Neural cell (in vitro differentiated cells): ENCODE measurements around the gene APEX1. TPM values are rescaled to one million over a fixed set of nuclear protein-coding genes. Genes with fewer than 3 reads are reported as not detected.

Experiments
- H2AFZ ChIP-seq: fragments of 200-600, 300-800 bp; sonication (generic), shearing (Covaris generic); 2 replicates; pipeline ENCODE4 v1.6.0; 2014; ENCODE audit warnings: low read depth, mild to moderate bottlenecking, antibody characterized with exemption, low read length, moderate library complexity
- H3F3A ChIP-seq: fragments of 200-600 bp; shearing (Covaris generic); 2 replicates; pipeline ENCODE4 v1.6.1; 2016; ENCODE audit warnings: mild to moderate bottlenecking, moderate library complexity, mixed read lengths, antibody characterized with exemption, low read length; ENCODE audit not compliant: insufficient read depth, poor library complexity, severe bottlenecking
- H3K27ac ChIP-seq: fragments of 200-600, 300-800 bp; sonication (generic), shearing (Covaris generic); 2 replicates; pipeline ENCODE4 v1.5.1; 2014; ENCODE audit warnings: mild to moderate bottlenecking, low read length, moderate library complexity
- H3K27me3 ChIP-seq: fragments of 300-800, 200-600 bp; sonication (generic), shearing (Covaris generic); 2 replicates; pipeline ENCODE4 v1.6.0; 2014; ENCODE audit warnings: mild to moderate bottlenecking, low read depth, low read length, moderate library complexity; ENCODE audit not compliant: insufficient read depth
- H3K36me3 ChIP-seq: fragments of 300-800, 200-600 bp; sonication (generic), shearing (Covaris generic); 2 replicates; pipeline ENCODE4 v1.5.1; 2014; ENCODE audit warnings: mild to moderate bottlenecking, antibody characterized with exemption, low read length, moderate library complexity; ENCODE audit not compliant: insufficient read depth
- H3K4me2 ChIP-seq: fragments of 300-800, 200-600 bp; sonication (generic), shearing (Covaris generic); 2 replicates; pipeline ENCODE4 v1.6.0; 2014; ENCODE audit warnings: mild to moderate bottlenecking, low read length
- H3K4me3 ChIP-seq: fragments of 300-800, 200-600 bp; sonication (generic), shearing (Covaris generic); 2 replicates; pipeline ENCODE4 v1.5.1; 2014; ENCODE audit warnings: mild to moderate bottlenecking, low read length, moderate library complexity
- H3K79me2 ChIP-seq: fragments of 200-600 bp; shearing (Covaris generic); replicated peaks from 2 replicates; pipeline ENCODE4 v1.6.0; 2014; ENCODE audit warnings: mild to moderate bottlenecking, low read length, moderate library complexity; ENCODE audit not compliant: insufficient read depth
- H3K9ac ChIP-seq: fragments of 300-800, 200-600 bp; sonication (generic), shearing (Covaris generic); 2 replicates; pipeline ENCODE4 v1.6.1; 2016; ENCODE audit warnings: mild to moderate bottlenecking, low read length, mixed read lengths
- H3K9me2 ChIP-seq: fragments of 200-600 bp; shearing (Covaris generic); 2 replicates; pipeline ENCODE4 v1.6.1; 2016; ENCODE audit warnings: mild to moderate bottlenecking, low read length, mixed read lengths; ENCODE audit not compliant: insufficient read depth
- H3K9me3 ChIP-seq: fragments of 200-600, 300-800 bp; sonication (generic), shearing (Covaris generic); 2 replicates; pipeline ENCODE4 v1.6.1; 2016; ENCODE audit warnings: mild to moderate bottlenecking, mixed run types, low read length, moderate library complexity, mixed read lengths
- H4K20me1 ChIP-seq: fragments of 200-600 bp; shearing (Covaris generic); 2 replicates; pipeline ENCODE4 v1.6.1; 2016; ENCODE audit warnings: mild to moderate bottlenecking, mixed run types; ENCODE audit not compliant: insufficient read depth
- EP300 ChIP-seq: fragments of 450-650 bp; conservative IDR thresholded peaks from 2 replicates; pipeline ENCODE4 v1.6.1; 2014; ENCODE audit warnings: antibody characterized with exemption, mild to moderate bottlenecking, moderate library complexity; ENCODE audit not compliant: poor library complexity, severe bottlenecking
- EZH2 ChIP-seq: fragments of 200-600, 300-800 bp; shearing (Covaris generic), sonication (generic); IDR thresholded peaks from 2 replicates; pipeline ENCODE4 v1.6.1; 2014; ENCODE audit warnings: antibody characterized with exemption, low read length, borderline replicate concordance, mild to moderate bottlenecking; ENCODE audit not compliant: insufficient read depth, poor library complexity, severe bottlenecking
- MXI1 ChIP-seq: fragments of 450-650 bp; conservative IDR thresholded peaks from 2 replicates; pipeline ENCODE4 v1.6.1; 2014; ENCODE audit warnings: antibody characterized with exemption, mild to moderate bottlenecking; ENCODE audit not compliant: poor library complexity, severe bottlenecking
- POLR2AphosphoS5 ChIP-seq: IDR thresholded peaks from 2 replicates; pipeline ENCODE4 v1.6.1; 2012
- RAD21 ChIP-seq: fragments of 450-650 bp; conservative IDR thresholded peaks from 2 replicates; pipeline ENCODE4 v1.6.1; 2014; ENCODE audit warnings: antibody characterized with exemption, mild to moderate bottlenecking, moderate library complexity
- SMC3 ChIP-seq: fragments of 450-650 bp; conservative IDR thresholded peaks from 2 replicates; pipeline ENCODE4 v1.6.1; 2014; ENCODE audit warnings: antibody characterized with exemption, mild to moderate bottlenecking, moderate library complexity; ENCODE audit not compliant: poor library complexity
- TAF1 ChIP-seq: IDR thresholded peaks from 2 replicates; pipeline ENCODE4 v1.6.1; 2012; ENCODE audit warnings: low read depth
- polyA plus RNA-seq: library from polyadenylated mRNA; depleted of rRNA; stranded (reverse); fragments of >200 nt; gene quantifications from 2 replicates; pipeline ENCODE4 v1.2.3, GENCODE V29; 2014
- TF ChIP-seq, protein P1 (sequence below): fragments of 450-650 bp; IDR thresholded peaks from 2 replicates; pipeline ENCODE4 v1.5.1; 2014; ENCODE audit warnings: antibody characterized with exemption, mild to moderate bottlenecking, moderate library complexity; ENCODE audit not compliant: poor library complexity, severe bottlenecking
- TF ChIP-seq, protein P2 (sequence below): IDR thresholded peaks from 2 replicates; pipeline ENCODE4 v1.6.1; 2012; ENCODE audit warnings: borderline replicate concordance

The APEX1 gene
- polyA plus RNA-seq, 1 donor from 2014 or later, result 44.5 TPM

DNA sequence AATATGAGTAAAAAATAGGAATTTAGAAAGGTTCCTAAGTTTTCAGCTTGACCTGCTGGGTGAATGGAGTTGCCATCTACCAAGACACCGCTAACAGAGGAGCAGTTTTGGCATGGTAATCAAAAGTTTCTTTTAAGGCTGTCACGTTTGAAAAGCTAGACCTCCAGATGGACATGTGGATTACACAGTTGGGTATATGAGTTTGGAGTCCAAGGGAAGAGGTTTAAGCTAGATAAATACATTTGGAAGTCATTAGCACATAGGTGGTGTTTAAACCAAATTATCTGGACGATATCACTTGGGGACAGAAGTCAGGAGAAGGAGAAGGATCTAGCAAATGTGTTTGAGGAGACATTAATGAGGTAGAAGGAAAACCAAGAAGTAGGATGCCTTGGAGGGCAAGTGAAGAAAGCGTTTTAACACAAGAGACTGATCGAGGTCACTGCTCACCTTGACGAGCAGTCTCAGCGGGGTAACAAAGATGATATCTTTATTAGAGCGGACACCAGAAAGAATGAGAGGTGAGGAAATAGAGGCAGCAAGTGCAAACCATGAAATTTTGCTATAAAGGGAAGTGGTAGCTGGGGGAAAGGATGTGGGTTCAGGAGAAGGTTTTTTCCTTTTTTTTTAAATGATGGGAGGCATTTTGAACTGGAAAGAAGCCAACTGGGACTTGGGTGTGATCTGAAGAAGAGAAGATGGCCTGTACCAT lies 31.8 kb downstream of the APEX1 start:
- no peak overlapping the region for H3K9ac ChIP-seq
- no peak overlapping the region for H2AFZ ChIP-seq
- no peaks in the 10 kb centered on the region for H4K20me1 ChIP-seq
- no peak overlapping the region for H3K4me3 ChIP-seq
- H3K36me3 ChIP-seq, result no peaks in the 10 kb centered on the region
- no peaks in the 10 kb centered on the region for H3K9me2 ChIP-seq
- H3K9me3 ChIP-seq, result no peaks in the 10 kb centered on the region
- H3K27me3 ChIP-seq, result no peaks in the 10 kb centered on the region
- no peaks in the 10 kb centered on the region for H3F3A ChIP-seq
- TF ChIP-seq SMC3 (no peak), TAF1 (no peak), RAD21 (no peak), EZH2 (no peak), MXI1 (no peak), EP300 (no peak), POLR2AphosphoS5 (no peak)
- TF ChIP-seq, protein P1, sequence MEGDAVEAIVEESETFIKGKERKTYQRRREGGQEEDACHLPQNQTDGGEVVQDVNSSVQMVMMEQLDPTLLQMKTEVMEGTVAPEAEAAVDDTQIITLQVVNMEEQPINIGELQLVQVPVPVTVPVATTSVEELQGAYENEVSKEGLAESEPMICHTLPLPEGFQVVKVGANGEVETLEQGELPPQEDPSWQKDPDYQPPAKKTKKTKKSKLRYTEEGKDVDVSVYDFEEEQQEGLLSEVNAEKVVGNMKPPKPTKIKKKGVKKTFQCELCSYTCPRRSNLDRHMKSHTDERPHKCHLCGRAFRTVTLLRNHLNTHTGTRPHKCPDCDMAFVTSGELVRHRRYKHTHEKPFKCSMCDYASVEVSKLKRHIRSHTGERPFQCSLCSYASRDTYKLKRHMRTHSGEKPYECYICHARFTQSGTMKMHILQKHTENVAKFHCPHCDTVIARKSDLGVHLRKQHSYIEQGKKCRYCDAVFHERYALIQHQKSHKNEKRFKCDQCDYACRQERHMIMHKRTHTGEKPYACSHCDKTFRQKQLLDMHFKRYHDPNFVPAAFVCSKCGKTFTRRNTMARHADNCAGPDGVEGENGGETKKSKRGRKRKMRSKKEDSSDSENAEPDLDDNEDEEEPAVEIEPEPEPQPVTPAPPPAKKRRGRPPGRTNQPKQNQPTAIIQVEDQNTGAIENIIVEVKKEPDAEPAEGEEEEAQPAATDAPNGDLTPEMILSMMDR, result no peak
- TF ChIP-seq, protein P2, sequence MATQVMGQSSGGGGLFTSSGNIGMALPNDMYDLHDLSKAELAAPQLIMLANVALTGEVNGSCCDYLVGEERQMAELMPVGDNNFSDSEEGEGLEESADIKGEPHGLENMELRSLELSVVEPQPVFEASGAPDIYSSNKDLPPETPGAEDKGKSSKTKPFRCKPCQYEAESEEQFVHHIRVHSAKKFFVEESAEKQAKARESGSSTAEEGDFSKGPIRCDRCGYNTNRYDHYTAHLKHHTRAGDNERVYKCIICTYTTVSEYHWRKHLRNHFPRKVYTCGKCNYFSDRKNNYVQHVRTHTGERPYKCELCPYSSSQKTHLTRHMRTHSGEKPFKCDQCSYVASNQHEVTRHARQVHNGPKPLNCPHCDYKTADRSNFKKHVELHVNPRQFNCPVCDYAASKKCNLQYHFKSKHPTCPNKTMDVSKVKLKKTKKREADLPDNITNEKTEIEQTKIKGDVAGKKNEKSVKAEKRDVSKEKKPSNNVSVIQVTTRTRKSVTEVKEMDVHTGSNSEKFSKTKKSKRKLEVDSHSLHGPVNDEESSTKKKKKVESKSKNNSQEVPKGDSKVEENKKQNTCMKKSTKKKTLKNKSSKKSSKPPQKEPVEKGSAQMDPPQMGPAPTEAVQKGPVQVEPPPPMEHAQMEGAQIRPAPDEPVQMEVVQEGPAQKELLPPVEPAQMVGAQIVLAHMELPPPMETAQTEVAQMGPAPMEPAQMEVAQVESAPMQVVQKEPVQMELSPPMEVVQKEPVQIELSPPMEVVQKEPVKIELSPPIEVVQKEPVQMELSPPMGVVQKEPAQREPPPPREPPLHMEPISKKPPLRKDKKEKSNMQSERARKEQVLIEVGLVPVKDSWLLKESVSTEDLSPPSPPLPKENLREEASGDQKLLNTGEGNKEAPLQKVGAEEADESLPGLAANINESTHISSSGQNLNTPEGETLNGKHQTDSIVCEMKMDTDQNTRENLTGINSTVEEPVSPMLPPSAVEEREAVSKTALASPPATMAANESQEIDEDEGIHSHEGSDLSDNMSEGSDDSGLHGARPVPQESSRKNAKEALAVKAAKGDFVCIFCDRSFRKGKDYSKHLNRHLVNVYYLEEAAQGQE, result no peak
- H3K4me2 ChIP-seq, result no peak overlapping the region
- H3K27ac ChIP-seq, result no peak overlapping the region
- no peaks in the 10 kb centered on the region for H3K79me2 ChIP-seq

DNA sequence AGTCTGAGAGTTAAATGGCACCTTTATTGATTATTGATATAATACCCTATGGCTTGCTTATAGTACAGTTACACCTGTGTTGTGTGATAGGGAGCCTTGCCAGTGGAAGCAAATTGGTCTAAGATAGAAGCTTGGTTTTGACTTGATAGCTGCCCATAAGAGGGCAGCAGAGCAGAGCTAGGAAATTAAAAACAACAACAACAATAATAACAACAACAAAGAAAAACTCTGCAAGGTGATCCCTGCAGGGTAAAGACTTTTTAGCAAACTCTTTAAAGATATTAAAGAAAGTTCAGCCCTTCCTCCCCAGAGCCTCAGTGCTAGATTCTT lies 32.3 kb downstream of the APEX1 start:
- no peaks in the 10 kb centered on the region for H3K9me2 ChIP-seq
- TF ChIP-seq SMC3 (no peak), TAF1 (no peak), EZH2 (no peak), RAD21 (no peak), EP300 (no peak), MXI1 (no peak), POLR2AphosphoS5 (no peak)
- TF ChIP-seq, protein P1, result no peak
- TF ChIP-seq, protein P2, result no peak
- H3K36me3 ChIP-seq, result no peaks in the 10 kb centered on the region

More for the DNA sequence above, 32.3 kb downstream of the APEX1 start:
- H3K9ac ChIP-seq, result no peak overlapping the region
- H2AFZ ChIP-seq, result no peak overlapping the region
- H3K27me3 ChIP-seq, result no peaks in the 10 kb centered on the region
- H3K9me3 ChIP-seq, result no peaks in the 10 kb centered on the region
- no peaks in the 10 kb centered on the region for H4K20me1 ChIP-seq
- H3F3A ChIP-seq, result no peaks in the 10 kb centered on the region
- no peak overlapping the region for H3K4me3 ChIP-seq
- H3K4me2 ChIP-seq, result no peak overlapping the region
- H3K27ac ChIP-seq, result no peak overlapping the region
- H3K79me2 ChIP-seq, result no peaks in the 10 kb centered on the region
